ENCODE results near the gene UBE2F.
A peak's percentile ranks its signal among the peaks of the same experiment; 100 is the strongest.
"Not testable (repeated sequence)": the region's sequence is repeated elsewhere in the genome, so short reads cannot be mapped to it uniquely, and the experiment has no call there.

Gene UBE2F

GRCh38 chr2:237980751-237981150 is 13.9 kb downstream of the UBE2F start:
- peak; percentile 25 for DNase-seq

- DNase-seq: not testable (repeated sequence)
These were observed 14.8 kb downstream of the UBE2F start for GRCh38 chr2:237981621-237982020.

- no peak for DNase-seq
These were observed 15.4 kb downstream of the UBE2F start for GRCh38 chr2:237982039-237982725.

GRCh38 chr2:237983922-237984321 is 17.1 kb downstream of the UBE2F start:
- DNase-seq: no peak

DNA sequence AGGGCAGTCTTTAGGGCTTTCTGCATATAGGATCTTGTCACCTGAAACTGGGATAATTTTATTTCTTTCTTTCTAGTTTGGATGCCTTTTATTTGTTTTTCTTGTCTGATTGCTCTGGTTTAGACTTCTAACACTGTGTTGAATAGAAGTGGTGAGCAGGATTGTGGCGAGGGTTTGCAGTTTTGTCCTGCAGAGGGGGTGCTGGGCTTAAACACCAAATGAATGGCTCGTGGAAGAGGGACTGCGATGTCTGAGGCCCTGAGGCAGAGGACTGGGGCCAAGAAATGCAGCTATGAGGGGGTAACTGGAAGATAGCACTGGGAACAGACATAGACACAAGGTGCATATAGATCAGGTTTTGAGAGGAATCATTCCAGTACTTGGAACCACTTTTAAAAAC is 20.5 kb downstream of the UBE2F start:
- DNase-seq: no peak

GRCh38 chr2:237993701-237994100 is 26.9 kb downstream of the UBE2F start:
- no peak for DNase-seq

DNA sequence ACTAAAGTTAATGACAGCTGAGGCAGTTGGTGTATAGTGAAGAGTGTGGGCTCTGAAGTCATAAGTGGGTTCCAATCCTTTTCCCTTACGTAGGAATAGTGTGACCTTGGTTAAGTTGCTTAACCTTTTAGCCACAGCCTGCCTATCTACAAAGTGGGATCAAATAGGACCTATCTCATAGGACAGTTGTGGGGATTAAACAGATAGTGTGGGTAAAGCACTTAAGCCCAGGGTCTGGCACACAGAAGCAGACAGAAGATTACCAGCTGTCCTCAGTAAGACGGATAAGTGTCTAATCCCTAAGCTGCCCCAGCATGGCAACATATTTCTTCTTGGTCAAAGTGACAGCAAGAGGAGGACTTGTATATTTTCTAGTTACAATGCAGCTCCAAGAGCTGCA is 28.2 kb downstream of the UBE2F start:
- DNase-seq: no peak

GRCh38 chr2:237996021-237996593 is 29.3 kb downstream of the UBE2F start:
- DNase-seq: no peak

- DNase-seq: no peak
These were observed 30.7 kb downstream of the UBE2F start for GRCh38 chr2:237997521-237997920.

DNA sequence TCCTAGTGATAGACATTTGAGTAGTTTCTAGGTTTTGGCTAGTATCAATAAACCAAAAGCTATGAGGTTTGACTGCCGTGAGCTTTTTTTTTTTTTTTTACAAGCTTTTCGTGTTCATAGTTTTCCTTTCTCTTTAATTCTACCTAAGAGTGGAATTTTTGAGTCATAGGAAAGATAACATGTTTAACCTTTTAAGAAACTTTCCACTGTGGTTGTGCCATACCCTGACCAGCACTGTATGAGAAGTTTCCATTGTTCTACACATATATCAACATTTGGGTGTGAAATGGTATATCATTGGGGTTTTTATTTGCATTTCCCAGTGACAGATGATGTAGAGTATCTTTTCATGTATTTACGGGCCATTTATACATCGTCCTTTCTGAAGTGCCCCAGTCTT is 31.7 kb downstream of the UBE2F start:
- DNase-seq: no peak

GRCh38 chr2:238003234-238004031 is 36.6 kb downstream of the UBE2F start:
- no peak for DNase-seq

DNA sequence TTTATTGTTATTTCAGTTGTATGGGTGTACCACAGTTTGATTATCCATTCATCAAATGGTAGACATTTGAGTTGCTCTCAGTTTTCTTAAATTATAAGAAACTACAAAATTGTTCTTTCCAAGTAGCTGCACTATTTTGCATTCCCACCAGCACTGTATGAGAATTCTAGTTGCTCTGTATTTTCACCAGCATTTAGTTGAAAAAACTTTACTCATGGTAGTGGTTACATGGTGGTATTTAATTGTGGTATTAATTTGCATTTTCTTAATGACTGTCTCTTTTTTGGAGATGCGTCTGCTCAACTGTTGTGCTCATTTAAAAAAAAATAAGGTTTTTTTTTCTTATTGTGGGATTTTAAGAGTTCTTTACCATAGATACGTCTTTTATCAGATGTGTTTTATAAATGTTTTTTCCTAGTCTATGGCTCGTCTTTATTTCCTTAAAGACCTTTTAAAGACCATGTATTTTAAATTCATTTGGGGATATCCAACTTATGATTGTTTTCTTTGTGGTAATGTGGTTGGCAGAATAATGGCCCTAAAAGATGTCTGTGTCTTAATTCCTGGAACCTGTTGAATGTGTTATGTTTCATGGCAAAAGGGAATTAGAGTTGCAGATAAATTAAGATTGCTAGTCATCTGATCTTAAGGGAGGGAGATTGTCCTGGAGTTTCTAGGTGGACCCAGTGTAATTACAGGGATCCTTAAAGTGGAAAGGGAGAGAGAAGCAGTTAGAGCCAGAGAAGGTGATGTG is 37.4 kb downstream of the UBE2F start:
- DNase-seq: no peak

DNA sequence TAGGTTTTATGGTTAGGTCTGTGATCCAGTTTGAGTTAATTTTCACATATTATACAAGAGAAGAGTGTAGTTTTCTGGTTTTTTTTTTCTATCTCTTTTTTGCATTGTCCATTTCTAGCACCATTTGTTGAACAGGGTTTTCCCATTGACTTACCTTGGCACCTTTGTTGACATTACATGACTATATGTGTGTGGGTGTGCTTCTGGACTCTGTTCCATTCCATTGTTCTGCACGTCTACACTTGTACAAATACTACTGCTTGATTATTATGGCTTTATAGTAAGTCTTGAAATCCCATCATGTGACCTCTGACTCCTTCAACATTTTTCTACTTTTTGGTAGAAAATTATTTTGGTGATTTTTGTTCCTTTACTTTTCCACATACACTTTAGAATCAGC is 38.7 kb downstream of the UBE2F start:
- no peak for DNase-seq

- no peak for DNase-seq
These were observed 39.7 kb downstream of the UBE2F start for GRCh38 chr2:238006510-238006909.

DNA sequence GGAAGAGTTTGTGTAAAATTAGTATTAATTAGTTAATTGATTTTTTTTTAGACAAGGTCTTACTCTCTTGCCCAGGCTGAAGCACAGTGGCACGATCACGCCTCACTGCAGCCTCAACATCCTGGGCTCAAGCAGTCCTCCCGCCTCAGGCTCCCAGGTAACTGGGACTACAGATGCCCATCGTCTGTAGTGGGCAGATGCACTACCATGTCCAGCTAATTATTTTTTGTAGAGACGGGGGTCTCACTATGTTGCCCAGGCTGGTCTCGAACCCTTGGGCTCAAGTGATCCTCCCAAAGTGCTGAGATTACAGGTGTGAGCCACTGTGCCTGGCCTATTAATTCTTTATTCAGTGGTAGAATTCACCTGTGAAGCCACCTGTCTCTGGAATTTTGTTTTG is 41.1 kb downstream of the UBE2F start:
- DNase-seq: no peak

DNA sequence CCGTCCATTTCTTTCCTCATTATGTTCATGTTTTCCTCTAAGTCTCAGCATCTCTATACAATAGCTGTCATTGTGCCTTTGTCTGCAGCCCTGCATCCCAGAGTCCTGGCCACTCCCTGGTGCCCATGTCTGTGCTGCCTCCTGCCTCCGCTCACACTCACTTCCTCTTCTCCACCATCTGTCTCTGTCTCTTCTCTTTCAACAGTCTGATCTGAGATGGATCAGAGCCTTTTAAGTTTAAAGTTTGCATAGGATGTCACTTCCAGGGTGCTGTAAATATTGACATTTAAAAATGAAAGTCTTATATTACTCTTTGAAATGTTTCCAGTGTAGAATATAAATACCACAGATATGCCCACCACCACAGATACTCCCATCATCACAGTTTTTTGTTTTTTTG is 42.7 kb downstream of the UBE2F start:
- DNase-seq: peak; percentile 17

GRCh38 chr2:238010572-238010971 is 43.8 kb downstream of the UBE2F start:
- no peak for DNase-seq

GRCh38 chr2:238013806-238014205 is 47.0 kb downstream of the UBE2F start:
- DNase-seq: no peak

- DNase-seq: peak; percentile 30
These were observed 48.9 kb downstream of the UBE2F start for GRCh38 chr2:238015705-238016104.

DNA sequence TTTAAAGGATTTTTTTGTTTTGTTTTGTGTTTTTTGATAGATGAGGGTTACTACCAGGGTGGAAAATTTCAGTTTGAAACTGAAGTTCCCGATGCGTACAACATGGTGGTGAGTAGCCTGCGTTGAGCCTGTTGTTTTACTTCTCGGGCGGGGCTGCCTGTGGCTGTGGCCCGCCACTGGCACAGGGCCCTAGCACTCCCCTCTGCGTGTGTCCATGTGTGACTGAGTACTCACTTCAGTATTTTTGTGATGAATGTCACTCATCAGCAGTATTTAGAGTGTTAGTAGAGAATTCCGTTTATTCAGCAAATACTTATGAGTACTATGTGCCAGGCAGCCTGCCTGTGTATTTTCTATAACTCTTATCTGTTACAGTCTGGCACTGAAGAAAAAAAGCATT is 49.7 kb downstream of the UBE2F start:
- no peak for DNase-seq

GRCh38 chr2:238019962-238020361 is 53.1 kb downstream of the UBE2F start:
- DNase-seq: no peak

- DNase-seq: no peak
These were observed 54.0 kb downstream of the UBE2F start for GRCh38 chr2:238020816-238021215.

DNA sequence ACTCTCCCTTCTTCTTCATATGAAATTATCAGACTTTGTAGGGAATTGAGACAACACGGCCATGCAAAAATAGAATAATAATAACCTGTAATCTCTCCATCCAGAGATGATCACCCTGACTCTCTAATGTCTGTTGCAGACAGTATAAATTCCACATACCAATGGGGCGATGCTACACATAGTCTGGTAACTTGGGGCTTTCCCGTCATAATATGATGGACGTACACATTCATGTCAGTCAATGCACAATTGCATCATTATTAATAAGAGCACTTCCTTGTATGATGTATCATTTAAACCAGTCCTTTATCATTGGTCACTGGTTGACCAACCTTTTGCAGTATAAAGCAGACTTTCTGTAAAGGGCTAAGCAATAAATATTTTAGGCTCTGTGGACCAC is 54.5 kb downstream of the UBE2F start:
- DNase-seq: no peak
